Measurements from ENCODE around the gene ZNF93. TPM values are rescaled to one million over a fixed set of nuclear protein-coding genes. Genes with fewer than 3 reads are reported as not detected.
A peak's percentile ranks its signal among the peaks of the same experiment; 100 is the strongest.
"Not testable (repeated sequence)": the region's sequence is repeated elsewhere in the genome, so short reads cannot be mapped to it uniquely, and the experiment has no call there.

The ZNF93 gene
- total and polyA plus RNA-seq, 7 experiments from 2014 or later: 3.4 to 11.6 (median 8.7) TPM

GRCh38 chr19:19964416-19964815 is 63.7 kb downstream of the ZNF93 start:
- Histone ChIP-seq H3K36me3 (ENCODE audit: control insufficient read depth in 2 of 3, insufficient read depth in 3 of 3, low read length in 3 of 3) (no peaks in the 10 kb centered on the region), H3K27ac (ENCODE audit: low read depth, low read length) (no peak overlapping the region), H3K9me3 (ENCODE audit: control insufficient read depth in 2 of 3, low read length in 3 of 3) (peaks cover 0 to 21% (median 6%) of the 10 kb centered on the region in 3 experiments), H3K4me3 (ENCODE audit: low read length) (no peak overlapping the region), H3K27me3 (ENCODE audit: control insufficient read depth in 2 of 2, insufficient read depth in 2 of 2, low read length in 2 of 2) (no peaks in the 10 kb centered on the region), H3K4me1 (ENCODE audit: control insufficient read depth in 2 of 2, insufficient read depth in 2 of 2, low read length in 2 of 2) (no peaks in the 10 kb centered on the region)
- H3K27me3 Mint-ChIP-seq: no peaks in the 10 kb centered on the region
- peaks cover 4 to 15% (median 10%) of the 10 kb centered on the region in 5 donors for H3K36me3 Mint-ChIP-seq
- ChIA-PET POLR2A (no interaction called here), CTCF (no interaction called here)
- no peak for DNase-seq
- peaks cover 0 to 3% (median 0%) of the 10 kb centered on the region in 7 donors for H3K4me1 Mint-ChIP-seq
- intact Hi-C loops (cut with micrococcal nuclease): no loop called here
- no peak for ATAC-seq
- no peak overlapping the region for H3K4me3 Mint-ChIP-seq
- H3K9me3 Mint-ChIP-seq: peaks cover 19 to 44% (median 31%) of the 10 kb centered on the region in 11 donors
- H3K27ac Mint-ChIP-seq: no peak overlapping the region

- CTCF ChIA-PET; intact Hi-C loops (cut with micrococcal nuclease); H3K4me3 Mint-ChIP-seq; H3K4me3 ChIP-seq (ENCODE audit: low read length); H3K4me1 ChIP-seq (ENCODE audit: control insufficient read depth in 2 of 2, insufficient read depth in 2 of 2, low read length in 2 of 2); H3K27ac ChIP-seq (ENCODE audit: low read depth, low read length); H3K4me1 Mint-ChIP-seq; H3K27me3 ChIP-seq (ENCODE audit: control insufficient read depth in 2 of 2, insufficient read depth in 2 of 2, low read length in 2 of 2); H3K27ac Mint-ChIP-seq; POLR2A ChIA-PET; ATAC-seq; H3K36me3 ChIP-seq (ENCODE audit: control insufficient read depth in 2 of 3, insufficient read depth in 3 of 3, low read length in 3 of 3); H3K27me3 Mint-ChIP-seq; DNase-seq: not testable (repeated sequence)
- H3K36me3 Mint-ChIP-seq: peaks cover 4 to 17% (median 10%) of the 10 kb centered on the region in 5 donors
- peaks cover 19 to 60% (median 38%) of the 10 kb centered on the region in 11 donors for H3K9me3 Mint-ChIP-seq
- H3K9me3 ChIP-seq (ENCODE audit: control insufficient read depth in 2 of 3, low read length in 3 of 3): peaks cover 0 to 21% (median 6%) of the 10 kb centered on the region in 3 experiments
Observed at GRCh38 chr19:19966126-19966525, 65.4 kb downstream of the ZNF93 start.

GRCh38 chr19:19966862-19967261 is 66.1 kb downstream of the ZNF93 start:
- no peak overlapping the region for H3K27ac Mint-ChIP-seq
- H3K36me3 Mint-ChIP-seq: peaks cover 4 to 20% (median 10%) of the 10 kb centered on the region in 5 donors
- CTCF ChIA-PET: no interaction called here
- H3K4me1 ChIP-seq (ENCODE audit: control insufficient read depth in 2 of 2, insufficient read depth in 2 of 2, low read length in 2 of 2): no peaks in the 10 kb centered on the region
- POLR2A ChIA-PET: no interaction called here
- H3K9me3 ChIP-seq (ENCODE audit: control insufficient read depth in 2 of 3, low read length in 3 of 3): peaks cover 0 to 21% (median 6%) of the 10 kb centered on the region in 3 experiments
- H3K4me3 ChIP-seq (ENCODE audit: low read length): no peak overlapping the region
- no peak overlapping the region for H3K27ac ChIP-seq (ENCODE audit: low read depth, low read length)
- H3K4me3 Mint-ChIP-seq: peak overlapping the region in 1 of 10 donors; percentile 17
- ATAC-seq (no peak), DNase-seq (no peak)
- no peaks in the 10 kb centered on the region for H3K27me3 ChIP-seq (ENCODE audit: control insufficient read depth in 2 of 2, insufficient read depth in 2 of 2, low read length in 2 of 2)
- H3K9me3 Mint-ChIP-seq: peaks cover 22 to 67% (median 40%) of the 10 kb centered on the region in 11 donors
- peaks cover 0 to 3% (median 0%) of the 10 kb centered on the region in 7 donors for H3K4me1 Mint-ChIP-seq
- peaks cover 0 to 3% (median 0%) of the 10 kb centered on the region in 5 donors for H3K27me3 Mint-ChIP-seq
- intact Hi-C loops (cut with micrococcal nuclease): no loop called here
- no peaks in the 10 kb centered on the region for H3K36me3 ChIP-seq (ENCODE audit: control insufficient read depth in 2 of 3, insufficient read depth in 3 of 3, low read length in 3 of 3)

Other genes starting within 250 kb of the ZNF93 start
- gene ATP13A1, start 237.3 kb upstream of the ZNF93 start, total RNA-seq: 100 to 1,000 TPM in 2 of 5 experiments, 10 to 100 TPM in 3; 86.5 to 138 (median 98.9) TPM
- 10 to 100 TPM; 22.2 to 52.7 TPM for gene ATP13A1, start 237.3 kb upstream of the ZNF93 start, polyA plus RNA-seq
- 100 to 1,000 TPM in 2 of 5 experiments, 10 to 100 TPM in 3; 67.8 to 202 (median 74.9) TPM for gene ZNF101, start 232.1 kb upstream of the ZNF93 start, total RNA-seq
- 100 to 1,000 TPM; 113 to 143 TPM for gene ZNF101, start 232.1 kb upstream of the ZNF93 start, polyA plus RNA-seq
- gene ZNF14, start 167.8 kb upstream of the ZNF93 start, total RNA-seq: 10 to 100 TPM in 4 of 5 experiments, 1 to 10 TPM in 1; 7.0 to 35.0 (median 30.3) TPM
- 10 to 100 TPM; 15.6 to 17.6 TPM for gene ZNF14, start 167.8 kb upstream of the ZNF93 start, polyA plus RNA-seq
- 10 to 100 TPM; 20.4 to 93.9 (median 55.7) TPM for gene ZNF506, start 79.2 kb upstream of the ZNF93 start, total RNA-seq
- 10 to 100 TPM; 23.5 to 35.9 TPM for gene ZNF506, start 79.2 kb upstream of the ZNF93 start, polyA plus RNA-seq
- 10 to 100 TPM in 4 of 5 experiments, 1 to 10 TPM in 1; 9.5 to 33.8 (median 14.8) TPM for gene ZNF253, start 35.1 kb upstream of the ZNF93 start, total RNA-seq
- 10 to 100 TPM in 1 of 2 donors, 1 to 10 TPM in 1; 9.8 to 16.0 TPM for gene ZNF253, start 35.1 kb upstream of the ZNF93 start, polyA plus RNA-seq
- gene ZNF682, start 138.6 kb downstream of the ZNF93 start, total RNA-seq: 10 to 100 TPM in 2 of 5 experiments, 1 to 10 TPM in 3; 5.3 to 13.0 (median 9.5) TPM
- gene ZNF682, start 138.6 kb downstream of the ZNF93 start, polyA plus RNA-seq: 1 to 10 TPM; 4.0 to 5.3 TPM
- gene ZNF90, start 177.1 kb downstream of the ZNF93 start, total RNA-seq: 1 to 10 TPM; 3.4 to 7.7 (median 4.5) TPM
- gene ZNF90, start 177.1 kb downstream of the ZNF93 start, polyA plus RNA-seq: 1 to 10 TPM; 1.8 to 2.4 TPM

Measured in naive thymus-derived CD4-positive, alpha-beta T cell (primary cell).